Esophagus muscularis mucosa (tissue), 4 donors: Measurements from ENCODE around the gene DHRS4.
"Not testable (repeated sequence)": the region's sequence is repeated elsewhere in the genome, so short reads cannot be mapped to it uniquely, and the experiment has no call there.

Experiments used
- CTCF ChIP-seq, 3 experiments: fragments of 200-600 bp in 2 of 3; fragments of 450-650 bp in 1 of 3; sonication (generic) in 2 of 3; IDR thresholded peaks; one replicate each; pipeline ENCODE4 v1.5.1; 2017 to 2019; ENCODE audit warnings: antibody characterized with exemption in 3 of 3, mild to moderate bottlenecking in 2 of 3, moderate library complexity in 1 of 3
- EP300 ChIP-seq: sonication (generic); formaldehyde crosslinking; IDR thresholded peaks from one replicate; pipeline ENCODE4 v1.6.1; 2017; ENCODE audit warnings: antibody characterized with exemption
- POLR2A ChIP-seq: fragments of 450-650 bp; IDR thresholded peaks from one replicate; pipeline ENCODE4 v1.6.1; 2017; ENCODE audit warnings: antibody characterized with exemption, moderate library complexity, mild to moderate bottlenecking, low read depth

GRCh38 chr14:23949069-23949468 is 4.5 kb upstream of the DHRS4 start:
- not testable (repeated sequence) for TF ChIP-seq CTCF (IDR thresholded peaks at IDR 0.05); POLR2A; EP300
